HG03095 (cell line): ENCODE measurements around the gene CTDSPL.
"Not testable (repeated sequence)": the region's sequence is repeated elsewhere in the genome, so short reads cannot be mapped to it uniquely, and the experiment has no call there.

Experiments used
- ATAC-seq: cut with Tn5 transposase; IDR thresholded peaks from one replicate; pipeline ENCODE4 v1.9.1; 2021; ENCODE audit warnings: moderate library complexity; ENCODE audit not compliant: unreplicated experiment

The CTDSPL gene

DNA sequence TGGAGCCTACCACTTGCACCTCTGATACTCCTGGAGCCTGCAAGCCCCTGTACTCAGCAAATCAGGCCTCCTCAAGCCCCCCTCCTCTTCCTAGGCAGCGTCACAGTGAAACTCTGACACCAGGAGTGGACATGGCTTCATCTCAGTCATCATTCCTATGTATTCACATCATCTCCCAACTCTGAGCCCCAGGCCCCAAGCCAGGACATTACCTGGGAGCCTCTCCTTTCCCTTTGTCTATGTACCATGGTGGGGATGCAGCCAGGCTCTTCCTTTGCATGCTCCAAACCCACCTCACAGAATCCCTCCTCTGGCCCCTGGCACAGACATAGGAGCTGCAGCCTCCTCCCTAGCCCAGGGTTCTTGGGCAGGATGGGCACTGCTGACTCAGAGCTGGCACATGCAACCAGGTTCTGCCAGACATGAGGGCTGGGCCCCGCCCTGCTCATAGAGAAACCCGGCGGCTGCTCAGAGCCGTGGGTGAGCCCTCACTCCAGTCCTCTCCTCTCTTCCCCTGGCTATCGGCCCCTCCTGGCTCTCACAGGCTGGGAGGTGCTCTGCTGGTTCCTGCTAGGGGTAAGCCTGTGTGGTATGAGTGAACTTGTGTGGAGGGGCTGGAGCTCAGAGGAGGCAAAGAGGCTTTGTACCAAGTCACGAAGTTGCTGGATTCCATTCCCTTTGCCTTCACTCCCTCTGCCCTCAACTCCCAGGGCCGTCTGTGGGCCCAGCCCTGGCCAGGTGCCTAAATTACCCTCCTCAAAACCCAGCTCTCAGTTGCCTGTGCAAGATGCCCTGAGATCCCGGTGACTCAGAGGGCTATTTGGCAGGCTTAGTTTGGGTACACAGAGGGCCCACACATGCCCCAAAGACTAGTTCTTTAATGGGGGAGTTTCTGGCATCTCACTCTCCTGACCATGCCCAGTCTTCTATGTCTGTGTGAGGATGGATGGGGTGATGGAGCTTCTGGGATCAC, 169.6 kb downstream of the CTDSPL start:
- no peak for ATAC-seq

GRCh38 chr3:38032328-38032865, 170.7 kb downstream of the CTDSPL start:
- ATAC-seq = no peak

DNA sequence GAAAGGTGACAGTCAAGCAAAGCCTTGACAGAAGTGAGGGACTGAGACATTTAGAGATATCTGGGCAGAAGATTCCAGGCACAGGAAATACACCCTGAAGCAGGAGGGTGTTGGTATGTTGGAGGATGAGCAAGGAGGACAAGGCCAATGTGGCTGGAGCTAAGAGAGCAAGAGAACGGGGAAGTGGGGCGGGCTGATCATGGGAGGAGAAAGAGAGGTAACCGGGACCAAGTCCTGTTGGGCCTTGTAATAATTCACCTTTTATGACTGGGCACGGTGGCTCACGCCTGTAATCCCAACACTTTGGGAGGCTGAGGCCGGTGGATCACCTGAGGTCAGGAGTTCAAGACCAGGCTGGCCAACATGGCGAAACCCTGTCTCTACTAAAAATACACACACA, 171.9 kb downstream of the CTDSPL start:
- not testable (repeated sequence) for ATAC-seq
